ENCODE results near the gene ATP10A.

DNA sequence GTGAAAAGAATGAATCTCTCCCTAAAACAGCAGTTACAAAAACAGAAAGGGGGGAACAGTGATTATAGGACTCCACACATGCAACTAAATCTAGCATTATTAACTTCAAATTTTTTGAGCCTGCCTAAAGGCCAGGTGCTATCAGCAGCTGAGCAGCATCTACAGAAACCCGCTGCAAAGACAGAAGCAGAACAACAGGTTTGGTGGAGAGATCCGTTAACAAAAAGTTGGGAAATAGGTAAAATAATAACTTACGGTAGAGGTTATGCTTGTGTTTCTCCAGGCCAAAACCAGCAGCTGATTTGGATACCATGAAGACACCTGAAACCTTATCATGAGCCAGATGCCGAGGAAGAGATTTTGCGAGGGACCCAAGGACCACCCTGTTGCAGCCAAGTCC lies 222.7 kb downstream of the ATP10A start:
- TF ChIP-seq JUND (IDR thresholded peaks at IDR 0.05; ENCODE audit: borderline replicate concordance, low read depth, low read length): no peak
- TF ChIP-seq JUND (tag; IDR thresholded peaks at IDR 0.05; ENCODE audit: borderline replicate concordance, low read depth, low read length): no peak
- TF ChIP-seq, protein P1, sequence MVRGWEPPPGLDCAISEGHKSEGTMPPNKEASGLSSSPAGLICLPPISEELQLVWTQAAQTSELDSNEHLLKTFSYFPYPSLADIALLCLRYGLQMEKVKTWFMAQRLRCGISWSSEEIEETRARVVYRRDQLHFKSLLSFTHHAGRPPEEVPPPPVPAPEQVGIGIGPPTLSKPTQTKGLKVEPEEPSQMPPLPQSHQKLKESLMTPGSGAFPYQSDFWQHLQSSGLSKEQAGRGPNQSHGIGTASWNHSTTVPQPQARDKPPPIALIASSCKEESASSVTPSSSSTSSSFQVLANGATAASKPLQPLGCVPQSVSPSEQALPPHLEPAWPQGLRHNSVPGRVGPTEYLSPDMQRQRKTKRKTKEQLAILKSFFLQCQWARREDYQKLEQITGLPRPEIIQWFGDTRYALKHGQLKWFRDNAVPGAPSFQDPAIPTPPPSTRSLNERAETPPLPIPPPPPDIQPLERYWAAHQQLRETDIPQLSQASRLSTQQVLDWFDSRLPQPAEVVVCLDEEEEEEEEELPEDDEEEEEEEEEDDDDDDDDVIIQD (CRISPR knock-in tag; IDR thresholded peaks at IDR 0.05): no peak
- TF ChIP-seq U2AF2 (optimal IDR thresholded peaks at IDR 0.05; ENCODE audit: low read depth, low read length): no peak
- TF ChIP-seq, protein P2, sequence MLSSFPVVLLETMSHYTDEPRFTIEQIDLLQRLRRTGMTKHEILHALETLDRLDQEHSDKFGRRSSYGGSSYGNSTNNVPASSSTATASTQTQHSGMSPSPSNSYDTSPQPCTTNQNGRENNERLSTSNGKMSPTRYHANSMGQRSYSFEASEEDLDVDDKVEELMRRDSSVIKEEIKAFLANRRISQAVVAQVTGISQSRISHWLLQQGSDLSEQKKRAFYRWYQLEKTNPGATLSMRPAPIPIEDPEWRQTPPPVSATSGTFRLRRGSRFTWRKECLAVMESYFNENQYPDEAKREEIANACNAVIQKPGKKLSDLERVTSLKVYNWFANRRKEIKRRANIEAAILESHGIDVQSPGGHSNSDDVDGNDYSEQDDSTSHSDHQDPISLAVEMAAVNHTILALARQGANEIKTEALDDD (IDR thresholded peaks at IDR 0.05): no peak
- TF ChIP-seq POU5F1 (IDR thresholded peaks at IDR 0.05; ENCODE audit: borderline replicate concordance, low read depth, low read length, partially characterized antibody): no peak
- TF ChIP-seq FOXK2 (conservative IDR thresholded peaks at IDR 0.05 in 1 of 2, IDR thresholded peaks at IDR 0.05 in 1 of 2; ENCODE audit: low read depth in 2 of 2): no peak
- no peak for TF ChIP-seq ZNF699 (CRISPR knock-in tag; IDR thresholded peaks at IDR 0.05; ENCODE audit: insufficient replicate concordance)
- no peak for TF ChIP-seq ILK (tag; IDR thresholded peaks at IDR 0.05; ENCODE audit: borderline replicate concordance, low read depth)
- TF ChIP-seq CCNT2 (IDR thresholded peaks at IDR 0.05; ENCODE audit: borderline replicate concordance, extremely low read depth, insufficient read length, low read depth, low read length): no peak
- no peak for TF ChIP-seq ZNF41 (CRISPR knock-in tag; conservative IDR thresholded peaks at IDR 0.05)
- TF ChIP-seq ZFP1 (CRISPR knock-in tag; IDR thresholded peaks at IDR 0.05): no peak
- TF ChIP-seq ZFX (CRISPR knock-in tag; IDR thresholded peaks at IDR 0.05): no peak
- TF ChIP-seq NR4A1 (CRISPR knock-in tag; IDR thresholded peaks at IDR 0.05): no peak
- TF ChIP-seq NR4A1 (tag; IDR thresholded peaks at IDR 0.05): no peak
- TF ChIP-seq CTCF (IDR thresholded peaks at IDR 0.05 in 2 of 3, conservative IDR thresholded peaks at IDR 0.05 in 1 of 3; ENCODE audit: insufficient read depth in 2 of 3, low read depth in 1 of 3, low read length in 3 of 3): no peak
